PC-3 (cell line): ENCODE measurements around the gene HUS1. TPM values are rescaled to one million over a fixed set of nuclear protein-coding genes. Genes with fewer than 3 reads are reported as not detected.
"Not testable (repeated sequence)": the region's sequence is repeated elsewhere in the genome, so short reads cannot be mapped to it uniquely, and the experiment has no call there.

Experiments used
- ATAC-seq: fragments of 200-7000 bp; cut with Tn5 transposase; 2 replicates; pipeline ENCODE4 v1.9.1; 2020; ENCODE audit warnings: mild to moderate bottlenecking, moderate library complexity
- BruUV-seq: library from RNA; stranded (reverse); fragments of 400-500 nt; replicated peaks from 2 replicates; lab custom pipeline; 2021; lab: Mats Ljungman, UMichigan
- CTCF ChIA-PET: fragments of 300-600 bp; sonication (Branson Sonifier 250); formaldehyde crosslinking; loops from one replicate; lab custom pipeline; 2022; ENCODE audit warnings: antibody characterized with exemption; lab: Charles Lee
- POLR2A ChIA-PET: fragments of 300-600 bp; sonication (Branson Sonifier 250); formaldehyde crosslinking; loops from one replicate; lab custom pipeline; 2022; ENCODE audit warnings: antibody characterized with exemption; ENCODE audit not compliant: unreplicated experiment; lab: Charles Lee
- DNase-seq: peaks from one replicate; pipeline ENCODE4 v3.0.0-alpha.2; 2015
- H2AFZ ChIP-seq: fragments of 300-600 bp; sonication (generic); 2 replicates; pipeline ENCODE4 v1.6.0; 2016; ENCODE audit warnings: antibody characterized with exemption, low read length
- H3F3A ChIP-seq: fragments of 300-600 bp; sonication (generic); one replicate; pipeline ENCODE4 v1.6.0; 2017; ENCODE audit warnings: antibody characterized with exemption, low read length, control low read depth, mild to moderate bottlenecking; ENCODE audit not compliant: unreplicated experiment
- H3K27ac ChIP-seq: fragments of 300-600 bp; sonication (generic); 2 replicates; pipeline ENCODE4 v1.5.1; 2016; ENCODE audit warnings: mild to moderate bottlenecking, low read length
- H3K27me3 ChIP-seq: fragments of 300-600 bp; sonication (generic); 2 replicates; pipeline ENCODE4 v1.6.1; 2016; ENCODE audit warnings: low read length, mixed read lengths
- H3K36me3 ChIP-seq: fragments of 300-600 bp; sonication (generic); 2 replicates; pipeline ENCODE4 v1.6.1; 2016; ENCODE audit warnings: low read depth, mixed run types, low read length, mixed read lengths
- H3K4me1 ChIP-seq: fragments of 300-600 bp; sonication (generic); 2 replicates; pipeline ENCODE4 v1.5.1; 2016; ENCODE audit warnings: low read length; ENCODE audit not compliant: insufficient read depth
- H3K4me2 ChIP-seq: fragments of 300-600 bp; sonication (generic); 2 replicates; pipeline ENCODE4 v1.6.0; 2016; ENCODE audit warnings: low read length
- H3K4me3 ChIP-seq: fragments of 300-600 bp; sonication (generic); 2 replicates; pipeline ENCODE4 v1.5.1; 2016; ENCODE audit warnings: mild to moderate bottlenecking, low read length, mixed read lengths
- H3K79me2 ChIP-seq: fragments of 300-600 bp; sonication (generic); 2 replicates; pipeline ENCODE4 v1.6.1; 2017; ENCODE audit warnings: low read length, mixed read lengths
- H3K9ac ChIP-seq: fragments of 300-600 bp; sonication (generic); 2 replicates; pipeline ENCODE4 v1.6.0; 2016; ENCODE audit warnings: mild to moderate bottlenecking, low read length
- H3K9me2 ChIP-seq: fragments of 300-600 bp; sonication (generic); replicated peaks from 2 replicates; pipeline ENCODE4 v1.6.1; 2016; ENCODE audit warnings: mixed run types, low read length, mixed read lengths
- H3K9me3 ChIP-seq: fragments of 300-600 bp; sonication (generic); 2 replicates; pipeline ENCODE4 v1.6.1; 2016; ENCODE audit warnings: low read length, mixed read lengths
- H4K20me1 ChIP-seq: fragments of 300-600 bp; sonication (generic); 2 replicates; pipeline ENCODE4 v1.6.1; 2016; ENCODE audit warnings: low read length, mixed read lengths
- CTCF ChIP-seq: fragments of 300-600 bp; sonication (generic); conservative IDR thresholded peaks from 2 replicates; pipeline ENCODE4 v1.5.1; 2017; ENCODE audit warnings: antibody characterized with exemption, low read depth, mild to moderate bottlenecking, low read length
- EZH2 ChIP-seq: fragments of 300-600 bp; sonication (generic); IDR thresholded peaks from one replicate; pipeline ENCODE4 v1.6.1; 2017; ENCODE audit warnings: antibody characterized with exemption, mild to moderate bottlenecking, low read length; ENCODE audit not compliant: unreplicated experiment
- EZH2phosphoT487 ChIP-seq: fragments of 300-600 bp; sonication (generic); IDR thresholded peaks from 2 replicates; pipeline ENCODE4 v1.6.1; 2018; ENCODE audit warnings: mild to moderate bottlenecking, antibody characterized with exemption, low read length, borderline replicate concordance
- intact Hi-C: fragments of 100-400 bp; cut with micrococcal nuclease; formaldehyde crosslinking; loops from 2 replicates; pipeline ENCODE4 v1.9.0; 2023
- total RNA-seq: library from RNA; depleted of rRNA; stranded (reverse); fragments of >200 nt; gene quantifications from 2 replicates; pipeline ENCODE4 v1.2.3, GENCODE V29; 2014

The HUS1 gene
- total RNA-seq, 1 experiment from 2014 or later: 23.2 TPM

- Histone ChIP-seq H3K36me3 (peaks cover 6% of the 10 kb centered on the region; the same call in 1 of the 2 replicates), H3K9me2 (no peaks in the 10 kb centered on the region), H3K9me3 (no peaks in the 10 kb centered on the region), H3K4me1 (peaks cover 10% of the 10 kb centered on the region), H3K9ac (no peak overlapping the region), H3K4me3 (no peak overlapping the region), H3K4me2 (no peak overlapping the region), H3K27ac (no peak overlapping the region), H3K79me2 (peaks cover 13% of the 10 kb centered on the region), H2AFZ (no peak overlapping the region), H3F3A (no peaks in the 10 kb centered on the region), H4K20me1 (no peaks in the 10 kb centered on the region), H3K27me3 (no peaks in the 10 kb centered on the region)
- POLR2A ChIA-PET: interaction anchor here (0.5 to 0.6 kb wide), 2 partner anchors 45 to 103 kb away, joined by 3 read pairs; no protein-coding TSS in a partner anchor
- DNase-seq (no peak), ATAC-seq (no peak)
- BruUV-seq: no TSS peak
- CTCF ChIA-PET: interaction anchor here (1.0 kb wide), 1 partner anchor 14 kb away, joined by 3 read pairs; no protein-coding TSS in a partner anchor
- intact Hi-C loops: no loop called here
- no peak for TF ChIP-seq CTCF
- TF ChIP-seq EZH2phosphoT487: no peak
- no peak for TF ChIP-seq EZH2
Measured at GRCh38 chr7:47982610-47983009, 3.2 kb upstream of the HUS1 start.

GRCh38 chr7:47980648-47981047, 1.2 kb upstream of the HUS1 start:
- CTCF ChIA-PET, H4K20me1 ChIP-seq, H3K4me2 ChIP-seq, H3K27ac ChIP-seq, BruUV-seq, H3K9ac ChIP-seq, POLR2A ChIA-PET, DNase-seq, H3K4me1 ChIP-seq, H3K9me2 ChIP-seq, H2AFZ ChIP-seq, ATAC-seq, H3K4me3 ChIP-seq, H3K9me3 ChIP-seq, intact Hi-C loops, H3F3A ChIP-seq, H3K27me3 ChIP-seq: not testable (repeated sequence)
- Histone ChIP-seq H3K79me2 (peaks cover 20% of the 10 kb centered on the region), H3K36me3 (peaks cover 20% of the 10 kb centered on the region; the same call in 1 of the 2 replicates)

DNA sequence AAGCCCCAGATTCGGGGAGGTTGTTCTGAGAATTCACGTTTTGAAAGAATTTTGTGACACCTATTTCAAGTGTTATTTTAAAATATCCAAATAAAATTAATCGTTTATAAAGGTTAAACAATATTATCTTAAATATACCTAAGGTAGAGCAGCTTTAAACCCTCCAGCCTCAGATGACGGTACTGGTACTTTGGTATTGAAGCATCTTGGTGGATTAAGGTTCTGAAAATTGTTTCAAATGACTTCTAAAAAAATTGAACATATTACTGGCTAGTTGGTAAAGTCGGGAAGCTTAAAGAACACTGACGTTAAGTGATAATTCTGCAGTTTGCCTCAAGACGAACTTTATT, 392 bp upstream of the HUS1 start:
- no TSS peak for BruUV-seq
- H3K27me3 ChIP-seq: no peaks in the 10 kb centered on the region
- peaks cover 22% of the 10 kb centered on the region; the same call in 1 of the 2 replicates for H3K36me3 ChIP-seq
- peak overlapping the region; percentile 90 for H3K4me3 ChIP-seq
- H3K79me2 ChIP-seq: peaks cover 20% of the 10 kb centered on the region
- intact Hi-C loops: loop anchor here (2.0 kb wide), 2 partner anchors 55 to 109 kb away; partner anchors contain the start of genes C7orf57 and UPP1
- no peaks in the 10 kb centered on the region for H3F3A ChIP-seq
- ChIA-PET POLR2A (interaction anchor here (0.6 kb wide), 1 partner anchor 14 kb away, joined by 4 read pairs; no protein-coding TSS in a partner anchor), CTCF (no interaction called here)
- H3K9ac ChIP-seq: peak overlapping the region; percentile 85; the same call in 1 of the 2 replicates
- H4K20me1 ChIP-seq: no peaks in the 10 kb centered on the region
- peaks cover 10% of the 10 kb centered on the region for H3K4me1 ChIP-seq
- H3K27ac ChIP-seq: no peak overlapping the region
- DNase-seq (no peak), ATAC-seq (no peak)
- H3K9me3 ChIP-seq: no peaks in the 10 kb centered on the region
- no peaks in the 10 kb centered on the region for H3K9me2 ChIP-seq
- no peak for TF ChIP-seq EZH2phosphoT487
- no peak for TF ChIP-seq EZH2
- TF ChIP-seq CTCF: no peak
- H3K4me2 ChIP-seq: peak overlapping the region; percentile 99
- peak overlapping the region; percentile 66; the same call in 1 of the 2 replicates for H2AFZ ChIP-seq
